ENCODE measurements around the gene MTHFSD. TPM values are rescaled to one million over a fixed set of nuclear protein-coding genes. Genes with fewer than 3 reads are reported as not detected.
A peak's percentile ranks its signal among the peaks of the same experiment; 100 is the strongest.
"Not testable (repeated sequence)": the region's sequence is repeated elsewhere in the genome, so short reads cannot be mapped to it uniquely, and the experiment has no call there.

The MTHFSD gene
- total RNA-seq: 18.0 TPM

GRCh38 chr16:86554917-86555703, at the start of gene MTHFSD:
Gene MTHFSD, minus strand, starts transcription at chr16:86555235. Its CDS starts 51 bp downstream, at chr16:86555184.
- DNase-seq (ENCODE audit: low read depth in 2 of 3, low spot score in 2 of 3): peak; percentile 92 to 95 (median 94)

- DNase-seq (ENCODE audit: low read depth in 2 of 3, low spot score in 2 of 3): peak; percentile 17 to 62 (median 43)
Observed at GRCh38 chr16:86604436-86605193, 49.6 kb upstream of the MTHFSD start.

- DNase-seq (ENCODE audit: low read depth in 2 of 3, low spot score in 2 of 3): no peak
Observed at GRCh38 chr16:86602521-86602920, 47.5 kb upstream of the MTHFSD start.

- no peak for DNase-seq (ENCODE audit: low read depth in 2 of 3, low spot score in 2 of 3)
Observed at GRCh38 chr16:86601356-86601755, 46.3 kb upstream of the MTHFSD start.

GRCh38 chr16:86598607-86599565, 43.9 kb upstream of the MTHFSD start:
- peak in 2 of 3 donors; percentile 15 to 54 for DNase-seq (ENCODE audit: low read depth in 2 of 3, low spot score in 2 of 3)

GRCh38 chr16:86597880-86598606, 43.0 kb upstream of the MTHFSD start:
- no peak for DNase-seq (ENCODE audit: low read depth in 2 of 3, low spot score in 2 of 3)

- no peak for DNase-seq (ENCODE audit: low read depth in 2 of 3, low spot score in 2 of 3)
Observed at GRCh38 chr16:86597126-86597879, 42.3 kb upstream of the MTHFSD start.

- no peak for DNase-seq (ENCODE audit: low read depth in 2 of 3, low spot score in 2 of 3)
Observed at GRCh38 chr16:86595983-86596605, 41.1 kb upstream of the MTHFSD start.

- no peak for DNase-seq (ENCODE audit: low read depth in 2 of 3, low spot score in 2 of 3)
Observed at GRCh38 chr16:86594721-86595120, 39.7 kb upstream of the MTHFSD start.

- no peak for DNase-seq (ENCODE audit: low read depth in 2 of 3, low spot score in 2 of 3)
Observed at GRCh38 chr16:86593913-86594620, 39.0 kb upstream of the MTHFSD start.

GRCh38 chr16:86591270-86591669, 36.2 kb upstream of the MTHFSD start:
- DNase-seq (ENCODE audit: low read depth in 2 of 3, low spot score in 2 of 3): no peak

GRCh38 chr16:86590501-86591144, 35.6 kb upstream of the MTHFSD start:
- DNase-seq (ENCODE audit: low read depth in 2 of 3, low spot score in 2 of 3): no peak

GRCh38 chr16:86587955-86588354, 32.9 kb upstream of the MTHFSD start:
- DNase-seq (ENCODE audit: low read depth in 2 of 3, low spot score in 2 of 3): not testable (repeated sequence)

GRCh38 chr16:86587487-86587886, 32.5 kb upstream of the MTHFSD start:
- no peak for DNase-seq (ENCODE audit: low read depth in 2 of 3, low spot score in 2 of 3)

GRCh38 chr16:86585821-86586611, 31.0 kb upstream of the MTHFSD start:
- DNase-seq (ENCODE audit: low read depth in 2 of 3, low spot score in 2 of 3): no peak

- no peak for DNase-seq (ENCODE audit: low read depth in 2 of 3, low spot score in 2 of 3)
Observed at GRCh38 chr16:86584726-86585721, 30.0 kb upstream of the MTHFSD start.
